Right ventricle myocardium superior (tissue), 1 donor: Measurements from ENCODE around the gene KAT7. TPM values are rescaled to one million over a fixed set of nuclear protein-coding genes. Genes with fewer than 3 reads are reported as not detected.
"Not testable (repeated sequence)": the region's sequence is repeated elsewhere in the genome, so short reads cannot be mapped to it uniquely, and the experiment has no call there.

Experiments
- ATAC-seq: fragments of 200-7000 bp; cut with Tn5 transposase; one replicate; pipeline ENCODE4 v1.9.1; 2020; ENCODE audit warnings: mild to moderate bottlenecking; ENCODE audit not compliant: poor library complexity
- DNase-seq: peaks from one replicate; pipeline ENCODE4 v3.0.0-alpha.2; 2020
- intact Hi-C: fragments of 100-400 bp; cut with DNase I; formaldehyde crosslinking; loops from one replicate; pipeline ENCODE4 v1.11.2; 2022
- total RNA-seq: library from RNA; stranded (reverse); fragmentation: NEBNext Ultra II Directional; extraction: Animal tissue kit (Norgen Biotek cat#: 25700); gene quantifications from one replicate; pipeline ENCODE4 v1.2.1, GENCODE V29; 2021
- donor health status: DM: no; HTN: yes; CAD: no; lungs with severe emphysema.

The KAT7 gene
- total RNA-seq, 1 donor from 2014 or later: 42.5 TPM

- ATAC-seq, DNase-seq, intact Hi-C loops: not testable (repeated sequence)
Observed at GRCh38 chr17:49758464-49759010, 29.9 kb upstream of the KAT7 start.

- intact Hi-C loops: no loop called here
- no peak for ATAC-seq
Observed at GRCh38 chr17:49759203-49759602, 29.3 kb upstream of the KAT7 start.

GRCh38 chr17:49760296-49760695, 28.2 kb upstream of the KAT7 start:
- no peak for DNase-seq
- no peak for ATAC-seq
- intact Hi-C loops: no loop called here

More at GRCh38 chr17:49759203-49759602, 29.3 kb upstream of the KAT7 start:
- DNase-seq: no peak

GRCh38 chr17:49760932-49761558, 27.4 kb upstream of the KAT7 start:
- intact Hi-C loops: no loop called here

DNA sequence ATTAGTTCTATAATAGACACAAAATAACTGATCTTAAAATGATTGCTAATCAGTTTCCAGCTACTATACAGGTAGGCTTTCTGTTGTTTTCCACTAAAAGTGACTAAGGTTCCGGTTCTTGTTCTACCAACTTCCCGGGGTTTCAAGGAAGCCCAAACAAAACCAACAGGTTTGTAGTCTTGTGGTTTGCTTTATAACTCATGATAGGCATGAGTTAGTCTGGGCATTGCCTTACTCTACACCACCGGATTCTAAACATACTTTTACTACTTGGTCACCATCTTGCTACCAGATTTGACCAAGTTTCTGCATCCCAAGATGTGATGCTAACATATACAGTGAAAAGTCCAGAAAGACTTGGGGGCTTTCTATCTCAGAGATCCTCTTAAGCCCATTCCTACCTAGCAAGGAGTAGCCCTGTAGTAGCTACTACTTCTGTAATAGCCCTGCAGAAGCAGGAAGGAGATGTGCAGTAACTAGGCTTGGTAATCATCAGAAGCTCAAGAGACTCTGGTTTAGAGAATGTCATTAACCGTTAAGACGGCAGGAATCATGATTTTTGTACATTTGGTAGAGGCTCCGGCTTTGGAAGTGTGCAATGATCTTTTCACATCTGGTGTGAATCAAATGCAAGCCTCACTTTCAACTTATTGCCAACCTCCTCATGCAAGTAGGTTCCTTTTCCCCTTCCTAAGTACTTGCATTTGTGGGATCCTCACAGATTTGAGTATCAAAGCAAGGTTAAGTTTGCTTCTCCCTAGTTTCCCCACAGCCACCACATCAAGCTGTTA, 26.1 kb upstream of the KAT7 start:
- DNase-seq (no peak), ATAC-seq (no peak)
- intact Hi-C loops: no loop called here

More at GRCh38 chr17:49760932-49761558, 27.4 kb upstream of the KAT7 start:
- DNase-seq: no peak
- ATAC-seq: no peak

DNA sequence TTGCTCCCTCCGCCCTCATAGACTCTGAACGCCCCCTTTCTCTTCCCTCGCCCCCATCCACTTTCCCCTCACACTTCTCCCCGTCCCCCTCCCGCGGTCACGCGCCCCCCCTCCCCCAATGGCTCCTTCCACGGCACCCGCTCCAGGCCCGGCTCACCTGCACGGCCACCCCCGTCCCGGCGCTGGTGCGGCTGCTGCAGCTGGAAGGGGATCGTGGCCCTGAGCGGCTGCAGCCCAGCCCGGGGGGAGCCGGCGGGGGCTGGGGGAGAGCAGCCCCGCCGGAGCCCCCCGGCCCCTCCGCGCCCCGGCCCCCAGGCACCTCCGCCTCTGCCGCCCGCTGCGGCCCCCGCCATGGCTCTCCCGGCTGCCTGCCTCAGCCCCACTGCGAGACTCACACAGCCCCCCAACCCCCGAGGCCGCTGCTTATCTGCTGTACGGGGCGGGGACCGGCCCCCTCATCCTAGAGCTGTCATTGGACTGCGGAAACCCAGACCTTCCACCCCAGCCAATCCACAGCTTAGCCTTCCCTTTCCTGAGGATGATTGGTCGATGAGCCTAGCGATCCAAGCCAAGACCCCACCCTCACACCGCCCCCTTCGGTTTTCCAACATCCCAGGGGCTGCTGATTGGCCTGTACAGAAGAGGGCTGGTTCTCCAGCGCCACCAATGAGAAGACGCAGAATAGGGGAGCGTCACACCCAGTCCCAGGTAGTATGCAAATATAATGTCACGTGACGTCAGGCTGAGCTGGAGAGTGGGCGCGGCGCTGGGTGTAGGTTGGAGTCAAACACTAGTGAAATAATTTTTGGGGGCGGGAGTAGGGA, 24.5 kb upstream of the KAT7 start, which contains the start of gene FAM117A:
TSS of gene FAM117A (minus strand) at position 397 of the 824 bp plus-strand sequence. CDS start at position 353, 44 bp downstream.
- intact Hi-C loops: no loop called here
- ATAC-seq (peak; percentile 97), DNase-seq (peak; percentile 96)

- intact Hi-C loops: no loop called here
- DNase-seq (no peak), ATAC-seq (no peak)
Observed at GRCh38 chr17:49764559-49765180, 23.8 kb upstream of the KAT7 start.

GRCh38 chr17:49766918-49767530, 21.5 kb upstream of the KAT7 start:
- DNase-seq (no peak), ATAC-seq (no peak)
- intact Hi-C loops: no loop called here

- ATAC-seq (no peak), DNase-seq (no peak)
- intact Hi-C loops: loop anchor here (5.0 kb wide), 1 partner anchor 68 kb away; the partner anchor contains the start of gene SLC35B1
Observed at GRCh38 chr17:49775546-49776260, 12.8 kb upstream of the KAT7 start.

DNA sequence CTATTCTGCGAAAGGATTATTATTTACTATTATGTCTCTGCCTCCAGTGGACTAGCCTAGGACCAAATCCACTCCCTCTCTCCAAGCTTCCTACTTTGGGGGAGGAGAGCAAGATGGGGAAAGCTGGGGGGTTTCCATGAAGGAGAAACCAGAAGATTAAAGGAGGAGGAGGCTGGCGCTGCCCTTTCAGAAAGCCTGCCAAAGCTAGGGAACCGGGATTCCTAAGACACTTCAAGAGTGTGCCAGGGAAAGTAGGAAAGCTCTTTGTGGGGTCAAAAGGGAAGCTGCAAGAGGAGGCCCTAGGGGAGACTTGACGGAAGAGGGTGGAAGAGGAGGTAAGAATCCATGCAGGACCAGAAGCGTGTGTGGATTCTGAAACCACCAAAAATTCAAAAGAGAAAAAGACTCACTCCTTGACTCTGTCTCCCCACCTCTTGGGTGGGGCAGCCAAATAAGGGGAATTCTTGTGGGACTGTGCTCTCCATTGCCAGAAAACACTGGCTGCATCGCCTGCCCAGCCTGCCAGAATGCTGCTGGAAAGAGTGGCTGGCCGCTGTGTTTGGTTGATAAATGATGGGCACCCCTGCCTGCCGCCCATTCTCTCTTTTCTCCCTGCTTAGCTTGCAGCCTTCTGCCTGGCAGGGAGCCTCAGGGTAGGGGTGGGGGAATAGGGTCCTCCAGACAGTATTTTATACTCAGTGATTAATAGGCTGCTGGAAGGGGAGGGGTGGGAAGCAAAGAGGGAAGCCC, 11.8 kb upstream of the KAT7 start:
- peak; percentile 64 for DNase-seq
- ATAC-seq: peak; percentile 38
- intact Hi-C loops: loop anchor here (5.0 kb wide), 1 partner anchor 69 kb away; the partner anchor contains the start of gene SLC35B1

GRCh38 chr17:49777563-49777962, 10.9 kb upstream of the KAT7 start:
- no peak for DNase-seq
- intact Hi-C loops: loop anchor here (5.0 kb wide), 1 partner anchor 70 kb away; the partner anchor contains the start of gene SLC35B1
- ATAC-seq: no peak

- ATAC-seq (no peak), DNase-seq (no peak)
- intact Hi-C loops: loop anchor here (5.0 kb wide), 1 partner anchor 72 kb away; the partner anchor contains the start of gene SLC35B1
Observed at GRCh38 chr17:49779156-49779738, 9.2 kb upstream of the KAT7 start.

DNA sequence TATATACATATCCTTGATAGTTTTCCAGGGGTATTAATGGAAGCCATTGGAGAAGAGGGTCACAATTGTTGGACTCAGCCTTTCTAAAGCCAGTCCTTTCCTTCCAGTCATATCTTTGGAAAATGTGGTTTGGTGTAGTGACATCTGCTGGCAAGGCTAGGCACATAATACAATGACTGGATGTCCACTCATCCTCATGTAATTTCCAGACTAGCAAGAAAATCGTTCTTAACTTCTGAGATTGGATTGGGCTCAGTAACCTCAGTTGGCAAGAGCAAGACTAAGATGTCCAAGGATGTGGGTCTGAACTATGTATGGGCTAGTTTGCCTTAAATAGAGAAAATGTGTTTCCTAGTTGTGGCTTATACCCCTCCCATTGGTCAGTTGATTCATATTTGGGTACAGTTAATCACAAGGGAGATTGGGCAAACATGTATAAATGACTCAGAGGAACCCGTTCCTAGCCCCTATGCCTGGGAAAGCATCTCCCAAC, 8.7 kb upstream of the KAT7 start:
- ATAC-seq (peak; percentile 66), DNase-seq (no peak)
- intact Hi-C loops: loop anchor here (5.0 kb wide), 1 partner anchor 72 kb away; the partner anchor contains the start of gene SLC35B1

DNA sequence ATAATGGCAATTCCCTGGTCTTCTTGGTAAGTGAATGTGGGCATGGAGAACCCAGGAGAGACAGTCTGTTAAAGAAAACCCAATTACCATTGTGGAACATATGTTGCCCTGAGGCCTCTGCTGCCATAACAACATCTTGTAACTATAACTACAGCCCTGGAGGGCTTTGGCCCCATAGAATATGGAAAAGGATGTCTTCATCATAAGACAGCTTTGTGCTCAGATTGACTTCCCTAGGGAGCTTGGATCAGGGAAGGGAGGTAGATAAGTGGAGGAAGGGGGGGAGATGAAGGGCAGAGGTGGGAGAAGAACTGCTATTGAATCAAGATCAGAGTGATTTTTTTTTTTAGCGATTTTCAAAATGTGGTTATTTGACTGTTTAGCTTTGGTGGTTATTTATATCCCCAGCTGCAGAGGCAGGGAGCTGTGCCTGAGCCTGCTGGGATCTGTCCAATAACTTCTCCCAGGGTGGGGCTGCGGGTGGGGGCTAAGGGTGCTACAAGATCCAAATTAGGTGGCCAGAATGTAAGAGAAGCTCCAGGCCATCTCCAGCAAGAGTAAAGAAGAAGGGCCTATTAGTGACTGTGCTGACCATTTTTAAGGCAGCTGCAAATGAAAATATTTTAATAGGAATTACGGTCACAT, 5.3 kb upstream of the KAT7 start:
- no peak for DNase-seq
- intact Hi-C loops: no loop called here
- peak; percentile 42 for ATAC-seq

DNA sequence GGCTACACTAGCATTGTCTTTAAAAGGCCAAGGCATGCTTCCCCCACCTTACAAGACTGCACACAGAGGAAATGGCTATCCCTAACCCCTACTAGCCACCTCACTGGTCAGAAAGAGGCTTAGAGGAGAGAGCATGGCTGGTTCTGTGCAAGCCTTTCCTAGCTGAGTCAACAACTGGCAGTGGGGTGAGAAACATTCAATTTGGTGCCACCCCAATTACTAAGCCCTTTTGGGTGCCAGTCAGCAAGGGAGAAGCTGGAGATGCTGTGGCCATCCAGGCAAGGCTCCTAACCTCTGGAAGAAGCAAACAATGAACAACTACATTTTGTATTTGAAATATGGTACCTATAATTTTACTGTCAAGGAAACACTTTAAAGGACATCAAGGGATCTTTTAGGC, 4.7 kb upstream of the KAT7 start:
- intact Hi-C loops: no loop called here

More for the DNA sequence above, 4.7 kb upstream of the KAT7 start:
- no peak for ATAC-seq
- no peak for DNase-seq
